Fibroblast of mammary gland (primary cell): ENCODE results near the gene TMEM161B.

Experiments used
- DNase-seq: peaks from one replicate; pipeline ENCODE4 v3.0.0-alpha.2; 2010; ENCODE audit warnings: low read depth
- H3K4me3 ChIP-seq: 2 replicates; pipeline ENCODE4 v1.5.1; 2011; ENCODE audit warnings: low read depth, mild to moderate bottlenecking, low read length, moderate library complexity; ENCODE audit not compliant: control insufficient read depth
- CTCF ChIP-seq: conservative IDR thresholded peaks from 2 replicates; pipeline ENCODE4 v1.5.1; 2011; ENCODE audit warnings: low read depth, low read length, inconsistent platforms; ENCODE audit not compliant: control insufficient read depth, insufficient read depth

Gene TMEM161B

GRCh38 chr5:88150747-88151146 is 117.9 kb downstream of the TMEM161B start:
- H3K4me3 ChIP-seq, result no peak overlapping the region

GRCh38 chr5:88145611-88146467 is 122.8 kb downstream of the TMEM161B start:
- TF ChIP-seq CTCF, result no peak
- H3K4me3 ChIP-seq, result no peak overlapping the region
- DNase-seq, result no peak

More at GRCh38 chr5:88150747-88151146, 117.9 kb downstream of the TMEM161B start:
- no peak for DNase-seq
- TF ChIP-seq CTCF, result no peak

GRCh38 chr5:88145221-88145610 is 123.4 kb downstream of the TMEM161B start:
- H3K4me3 ChIP-seq, result no peak overlapping the region
- TF ChIP-seq CTCF, result no peak
- no peak for DNase-seq
